GM13976 (cell line): ENCODE results near the gene ATAD2B.

Experiments
- DNase-seq: peaks from one replicate; pipeline ENCODE4 v3.0.0; 2012; ENCODE audit warnings: low spot score
- CTCF ChIP-seq: IDR thresholded peaks from 2 replicates; pipeline ENCODE4 v1.5.1; 2012; ENCODE audit warnings: borderline replicate concordance, mild to moderate bottlenecking; ENCODE audit not compliant: insufficient read depth; ENCODE audit errors: extremely low read depth, missing control alignments, control extremely low read depth
- in situ Hi-C: fragments of 300-500 bp; cut with MboI; formaldehyde crosslinking; loops from one replicate; pipeline ENCODE4 v1.12.0; 2022; ENCODE audit warnings: low sequenced_read_pairs, mixed read lengths, inconsistent platforms; ENCODE audit not compliant: unreplicated experiment

Gene ATAD2B

GRCh38 chr2:23772056-23772455 is 154.9 kb downstream of the ATAD2B start:
- no peak for TF ChIP-seq CTCF
- no peak for DNase-seq
- in situ Hi-C loops, result no loop called here

- in situ Hi-C loops, result no loop called here
- TF ChIP-seq CTCF, result no peak
- DNase-seq, result no peak
Measured at GRCh38 chr2:23769364-23769763, 157.6 kb downstream of the ATAD2B start.

GRCh38 chr2:23767876-23768621 is 158.9 kb downstream of the ATAD2B start:
- in situ Hi-C loops, result no loop called here
- no peak for TF ChIP-seq CTCF
- DNase-seq, result no peak

- in situ Hi-C loops, result no loop called here
- no peak for TF ChIP-seq CTCF
- no peak for DNase-seq
Measured at GRCh38 chr2:23762141-23762540, 164.8 kb downstream of the ATAD2B start.

- no peak for TF ChIP-seq CTCF
- in situ Hi-C loops, result no loop called here
- DNase-seq, result no peak
Measured at GRCh38 chr2:23761638-23762037, 165.3 kb downstream of the ATAD2B start.

GRCh38 chr2:23760736-23761135 is 166.2 kb downstream of the ATAD2B start:
- no peak for TF ChIP-seq CTCF
- in situ Hi-C loops, result no loop called here
- no peak for DNase-seq

- TF ChIP-seq CTCF, result no peak
- in situ Hi-C loops, result no loop called here
- DNase-seq, result no peak
Measured at GRCh38 chr2:23757686-23758433, 169.1 kb downstream of the ATAD2B start.
